GM19239 (cell line): ENCODE data around the gene KRT82.
A peak's percentile ranks its signal among the peaks of the same experiment; 100 is the strongest.

ENCODE experiments used
- DNase-seq: peaks from one replicate; pipeline ENCODE4 v3.0.0; 2011; ENCODE audit warnings: low spot score; ENCODE audit not compliant: insufficient read length
- FAIRE-seq: peaks from 2 replicates; lab custom pipeline; 2011; peaks lifted over from hg19 to GRCh38; lab: Jason Lieb, UNC

The KRT82 gene

DNA sequence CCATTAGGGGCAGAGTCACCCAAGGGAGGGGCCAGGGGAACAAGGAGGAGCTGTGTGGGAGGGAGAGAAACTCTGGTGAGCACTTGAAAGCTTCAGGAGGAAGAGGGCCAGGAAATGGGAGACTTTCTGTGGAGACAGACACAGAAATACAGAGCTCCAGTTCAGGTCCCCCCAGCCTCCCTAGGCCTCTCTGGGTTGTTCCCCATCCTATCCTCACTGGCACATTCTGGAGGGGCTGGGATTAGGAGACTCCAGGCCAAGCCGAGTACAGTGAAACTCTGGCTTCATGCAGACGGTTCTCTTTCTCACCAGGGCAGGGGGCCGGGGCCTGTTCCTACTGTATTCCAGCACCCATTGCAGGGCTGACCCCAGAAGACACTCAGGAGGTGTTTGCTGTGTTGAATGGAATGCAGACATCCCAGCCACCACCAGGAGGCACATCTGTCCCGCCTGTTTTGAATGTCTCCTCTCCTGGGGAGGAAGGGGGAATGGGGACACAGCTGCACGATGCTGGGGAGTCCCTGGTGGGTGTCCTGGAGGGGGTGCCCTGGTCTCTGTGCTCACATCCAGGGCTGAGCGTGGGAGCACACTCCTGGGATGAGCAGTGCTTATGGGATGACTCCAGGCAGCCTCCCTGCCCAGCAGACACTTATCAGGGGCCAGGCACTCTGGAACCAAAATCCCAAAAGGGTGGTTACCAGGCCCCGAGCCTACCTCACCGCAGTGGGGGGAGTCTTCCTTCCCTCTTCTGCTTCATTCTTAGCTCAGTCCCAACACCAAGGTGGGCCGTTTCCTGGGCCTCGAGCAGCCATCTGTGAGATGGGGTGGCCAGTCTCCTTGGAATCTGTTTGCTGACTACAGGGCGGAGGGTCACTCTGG, 15.2 kb downstream of the KRT82 start:
- no peak for FAIRE-seq
- DNase-seq, result no peak

DNA sequence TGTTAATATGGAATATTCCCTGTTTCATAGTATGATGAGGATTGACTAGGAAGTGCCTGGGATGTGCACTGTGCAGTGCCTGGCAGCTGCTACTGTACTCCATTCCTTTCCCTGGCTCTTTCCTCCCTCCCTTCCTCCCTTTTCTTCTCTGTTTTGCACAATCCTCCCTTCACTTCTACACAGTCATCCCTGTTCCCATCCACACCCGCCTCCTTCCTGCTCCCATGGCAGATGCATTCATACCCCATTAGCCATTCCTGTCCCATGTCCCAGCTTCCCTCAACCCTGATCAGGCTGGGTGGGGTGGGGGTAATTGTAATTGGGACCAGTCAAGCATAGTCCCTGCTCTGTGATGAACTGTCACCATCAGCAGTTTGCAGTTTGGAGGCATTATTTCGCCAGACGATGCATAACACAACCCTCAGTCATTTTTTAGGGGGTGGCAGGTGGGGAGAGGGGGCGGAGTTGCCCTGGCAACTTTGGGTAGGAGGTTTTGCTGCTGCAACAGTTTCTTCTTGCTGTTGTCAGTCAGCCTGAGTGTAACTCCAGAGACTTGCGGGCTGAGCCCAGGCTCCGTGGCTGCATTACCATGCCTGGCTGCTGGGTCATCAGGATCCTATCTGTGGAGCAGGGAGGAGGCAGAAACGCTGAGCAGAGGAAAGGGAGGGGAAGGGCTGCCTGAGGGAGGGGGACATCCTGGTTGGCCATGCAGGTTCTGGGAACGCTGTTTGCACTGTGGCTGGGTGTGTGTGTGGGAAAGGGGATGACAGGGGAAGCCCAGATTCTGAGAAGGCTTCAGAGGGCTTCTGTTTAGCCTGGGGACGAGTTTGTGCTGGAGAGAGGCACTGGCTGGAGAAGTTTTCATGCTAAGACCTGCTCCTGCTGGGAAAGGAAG, 16.6 kb downstream of the KRT82 start:
- no peak for DNase-seq
- no peak for FAIRE-seq

DNA sequence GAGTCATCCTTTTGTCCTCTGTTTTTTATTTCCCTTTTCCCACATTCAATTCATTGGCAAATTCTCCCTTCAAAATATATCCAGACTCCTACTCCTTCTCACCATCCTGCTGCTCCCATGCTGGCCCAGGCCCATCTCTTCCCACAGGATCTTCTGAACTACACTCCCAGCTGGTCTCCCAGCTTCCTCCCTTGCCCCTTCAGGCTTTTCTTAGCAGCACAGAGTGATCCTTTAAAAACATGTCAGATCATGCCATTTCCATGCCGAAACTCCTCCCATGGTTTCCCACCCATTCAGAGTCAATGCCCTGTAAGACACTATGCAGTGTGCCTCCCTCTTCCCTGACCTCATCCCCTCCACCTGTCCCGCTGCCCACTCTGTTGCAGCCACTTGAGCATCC, 18.3 kb downstream of the KRT82 start:
- FAIRE-seq (no peak), DNase-seq (no peak)

DNA sequence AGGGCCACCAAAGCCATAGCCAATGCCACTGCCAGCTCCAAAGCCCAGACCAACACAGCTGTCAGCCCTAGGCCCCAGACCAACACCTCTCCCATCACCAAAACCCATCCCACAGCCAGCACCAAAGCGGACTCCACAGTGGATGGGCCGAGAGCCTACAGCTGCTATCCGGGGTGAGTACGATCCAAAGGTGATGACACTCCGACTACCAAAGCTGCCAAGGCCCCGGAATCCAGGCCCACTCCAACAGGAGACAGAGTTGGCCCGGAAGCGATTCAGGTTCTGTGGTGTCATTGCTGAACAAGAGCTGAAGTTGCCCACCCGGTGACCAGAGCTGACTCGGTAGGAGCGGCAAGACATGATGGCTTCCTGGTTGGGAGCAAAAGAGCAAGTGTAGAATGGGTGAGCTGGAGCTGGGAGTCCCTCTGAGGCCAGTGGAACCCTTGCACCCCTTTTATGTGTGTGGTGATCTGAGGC, 20.9 kb downstream of the KRT82 start, which contains the start of gene KRT84:
KRT84 (minus strand) TSS at position 427 of the 477 bp plus-strand sequence; CDS start at position 360, 67 bp downstream.
- no peak for FAIRE-seq
- DNase-seq, result no peak

DNA sequence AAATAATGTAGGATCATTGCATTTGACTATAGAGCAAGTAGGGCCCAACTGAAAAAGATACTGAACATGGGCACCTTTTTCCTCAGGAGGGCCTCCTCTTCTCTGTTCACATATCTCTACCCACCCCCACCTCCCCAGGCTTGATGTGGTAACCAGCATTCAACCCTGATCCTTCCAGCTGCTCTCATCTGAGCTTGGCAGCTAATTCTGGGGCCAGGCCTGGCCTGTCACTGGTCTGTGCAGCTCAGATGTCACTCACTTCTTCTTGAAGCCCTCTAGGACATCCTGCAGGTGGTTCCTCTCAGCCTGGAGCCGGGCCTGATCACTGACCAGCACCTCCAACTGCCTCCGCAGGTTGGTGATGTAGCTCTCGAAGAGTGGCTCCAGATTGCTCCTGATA, 22.8 kb downstream of the KRT82 start:
- FAIRE-seq, result no peak

DNA sequence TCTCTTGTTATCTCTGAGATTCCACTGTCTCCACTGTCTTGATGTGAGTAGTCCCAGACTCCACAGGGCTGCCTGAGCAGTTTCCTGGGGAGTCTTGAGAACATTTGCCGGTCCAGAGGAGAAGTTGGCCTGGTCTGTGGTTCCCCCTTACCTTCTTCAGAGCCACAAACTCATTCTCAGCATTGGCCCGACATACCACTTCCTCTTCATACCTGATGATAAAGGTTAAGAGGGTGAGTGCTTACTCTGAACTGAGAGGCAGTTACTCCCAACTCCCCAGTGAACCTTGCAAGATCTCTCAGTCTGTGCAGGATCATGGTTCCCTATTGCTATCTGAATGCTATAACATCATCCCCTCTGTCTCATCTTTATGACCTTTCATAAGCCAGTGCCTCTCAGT, 23.3 kb downstream of the KRT82 start:
- no peak for FAIRE-seq

More for the DNA sequence above, 22.8 kb downstream of the KRT82 start:
- no peak for DNase-seq

DNA sequence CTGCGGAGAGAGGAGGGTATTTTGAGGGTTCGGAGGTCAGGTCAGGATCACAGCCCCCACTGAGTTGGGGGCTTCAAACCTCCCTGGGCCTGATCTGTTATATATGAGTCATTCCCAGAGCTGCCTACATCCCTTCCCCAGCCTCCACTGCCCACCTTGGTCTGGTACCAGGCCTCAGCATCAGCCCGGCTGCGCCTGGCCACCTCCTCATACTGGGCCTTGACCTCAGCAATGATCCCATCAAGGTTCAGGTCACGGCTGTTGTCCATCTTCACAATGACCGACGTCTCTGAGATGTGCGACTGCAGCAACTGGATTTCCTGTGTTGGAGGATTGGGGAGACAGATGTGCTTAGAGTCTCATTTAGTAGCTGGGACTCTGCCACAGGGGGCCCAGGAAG, 24.9 kb downstream of the KRT82 start:
- DNase-seq (no peak), FAIRE-seq (no peak)

More for the DNA sequence above, 23.3 kb downstream of the KRT82 start:
- DNase-seq, result no peak

DNA sequence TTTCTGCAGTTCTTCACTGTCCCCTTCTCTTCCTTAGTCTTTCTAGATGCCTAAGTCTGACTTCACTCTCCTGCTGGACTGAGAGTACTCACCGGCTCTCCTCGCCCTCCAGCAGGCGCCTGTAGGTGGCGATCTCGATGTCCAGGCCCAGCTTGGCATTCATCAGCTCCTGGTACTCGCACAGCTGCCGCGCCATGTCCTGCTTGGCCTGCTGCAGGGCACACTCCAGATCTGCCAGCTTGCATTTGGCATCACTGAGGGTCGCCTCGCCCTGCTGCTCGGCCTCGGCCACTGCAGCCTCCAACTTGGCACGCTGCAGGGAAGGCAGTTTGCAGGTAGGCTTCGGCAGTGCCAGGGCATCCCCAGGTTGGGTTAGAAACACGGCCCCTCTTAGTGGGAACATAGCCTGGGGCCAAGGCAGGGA, 25.9 kb downstream of the KRT82 start:
- no peak for DNase-seq
- no peak for FAIRE-seq

DNA sequence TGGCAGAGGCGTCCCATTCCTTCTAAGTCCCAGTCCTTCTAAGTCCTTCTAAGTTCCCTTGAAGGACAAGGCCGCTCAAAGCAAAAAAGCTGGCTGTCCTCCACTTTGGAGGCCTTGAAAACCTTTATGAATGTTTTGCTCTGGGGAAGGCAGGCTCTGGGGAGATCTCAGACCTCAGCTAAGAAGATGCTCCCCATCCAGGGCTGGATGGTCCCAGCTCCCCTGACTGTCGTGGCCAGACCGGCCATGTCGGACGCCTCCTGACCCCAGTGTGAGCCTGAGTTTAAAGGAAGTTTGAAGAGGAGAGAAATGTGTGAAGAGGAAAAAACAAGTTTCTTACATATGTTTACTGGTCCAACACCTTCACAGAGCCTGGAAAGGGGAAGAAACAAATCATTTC, 26.6 kb downstream of the KRT82 start:
- DNase-seq, result no peak
- no peak for FAIRE-seq

DNA sequence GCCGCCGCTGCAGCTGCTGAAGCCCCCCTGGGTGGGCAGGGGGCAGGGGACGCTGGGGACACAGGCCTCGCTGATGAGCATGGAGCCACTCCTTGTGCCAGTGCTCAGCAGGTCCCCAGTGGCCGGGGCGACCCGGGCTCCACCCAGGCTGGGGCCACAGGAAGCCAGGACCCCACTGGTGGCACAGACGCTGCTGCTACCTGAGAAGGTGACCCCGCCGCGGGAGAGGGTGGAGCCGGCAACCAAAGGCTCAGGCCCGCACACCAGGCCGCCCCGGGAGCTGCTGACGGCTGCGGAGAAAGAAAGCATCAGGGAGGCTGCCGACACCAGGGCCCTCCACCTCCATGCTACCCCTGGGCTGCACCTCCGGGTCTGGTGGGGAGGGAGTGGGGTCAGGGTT, 28.0 kb downstream of the KRT82 start:
- DNase-seq (no peak), FAIRE-seq (no peak)

DNA sequence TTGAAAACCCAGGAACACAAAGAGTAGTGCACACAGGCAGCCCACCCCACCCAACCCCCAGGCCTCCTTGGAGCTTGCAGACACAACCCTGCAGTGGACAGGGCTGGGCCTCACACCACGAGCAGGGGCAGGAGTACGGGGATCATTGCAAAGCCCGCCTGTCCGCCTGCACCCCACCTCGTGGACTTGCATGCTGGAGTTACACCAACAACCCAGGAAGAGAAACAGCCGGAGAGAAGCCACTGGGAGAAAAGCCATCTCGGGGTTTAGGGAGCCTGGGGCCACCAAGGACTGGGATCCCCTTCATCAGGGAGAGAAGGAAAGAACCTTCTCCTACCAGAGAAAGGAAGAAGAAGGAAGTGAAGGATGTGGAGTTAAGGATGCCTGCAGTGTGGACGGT, 28.9 kb downstream of the KRT82 start:
- DNase-seq (no peak), FAIRE-seq (no peak)

DNA sequence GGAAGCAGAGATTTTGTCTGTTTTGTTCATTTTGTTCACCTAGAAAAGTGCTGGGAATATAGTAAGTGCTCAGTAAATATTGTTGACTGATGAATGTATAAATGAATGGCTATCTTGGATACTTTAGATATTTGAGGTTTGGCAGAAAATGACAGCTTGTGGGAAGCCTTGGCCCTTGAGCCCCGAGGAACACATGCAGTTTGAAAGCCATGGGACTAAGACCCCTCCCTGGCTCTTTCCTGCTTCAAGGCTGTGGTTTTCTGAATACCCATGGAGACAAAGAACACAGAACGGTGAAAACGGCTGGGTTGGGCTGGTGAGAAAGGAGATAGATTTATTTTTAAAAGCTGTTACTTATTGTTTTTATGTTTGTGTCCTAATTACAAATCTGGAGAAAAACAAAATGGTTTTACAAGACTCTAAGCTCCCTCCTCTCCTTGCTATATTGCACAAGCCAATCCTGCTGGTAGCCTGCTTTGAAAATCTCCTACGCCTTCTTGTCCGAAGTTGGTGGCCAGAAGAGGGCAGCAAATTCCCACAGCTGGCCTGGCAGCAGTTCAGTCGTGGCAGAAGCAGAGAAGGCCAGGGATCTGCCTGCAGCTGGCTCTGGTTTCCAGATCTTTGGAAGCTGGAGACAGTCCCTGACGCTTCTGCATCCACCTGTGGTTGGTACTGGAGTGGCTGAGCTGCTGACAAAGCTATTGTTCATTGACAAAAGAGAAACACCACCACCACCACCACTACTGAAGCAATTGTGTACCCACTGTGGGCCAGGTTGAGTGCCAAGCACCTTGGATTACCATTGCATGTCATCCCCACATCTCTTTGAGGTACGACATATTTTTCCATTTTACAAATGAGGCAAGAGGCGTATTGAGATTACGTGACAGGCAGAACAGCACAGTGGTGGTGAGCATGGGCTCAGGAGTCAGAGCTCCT, 33.6 kb downstream of the KRT82 start:
- FAIRE-seq (peak; percentile 60), DNase-seq (peak; percentile 72)

DNA sequence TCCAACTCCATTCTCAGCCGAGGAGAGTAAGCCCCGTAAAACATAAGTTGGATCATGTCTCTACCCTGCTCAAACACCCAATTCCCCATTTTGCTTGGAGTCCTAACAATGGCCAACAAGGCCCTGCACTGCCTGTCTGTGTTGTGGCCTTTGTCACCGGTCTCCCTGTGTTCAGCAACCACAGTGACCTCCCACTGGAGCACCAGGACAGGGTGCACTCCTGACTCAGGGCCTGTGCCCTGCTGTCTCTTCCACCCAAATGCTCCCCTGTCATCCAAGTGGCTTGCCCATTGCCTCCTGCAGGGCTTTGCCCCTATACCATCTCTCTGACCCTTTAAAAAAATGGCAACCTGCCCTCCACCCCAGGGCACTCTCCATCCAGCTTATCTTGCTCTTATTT, 34.4 kb downstream of the KRT82 start:
- FAIRE-seq (no peak), DNase-seq (no peak)

DNA sequence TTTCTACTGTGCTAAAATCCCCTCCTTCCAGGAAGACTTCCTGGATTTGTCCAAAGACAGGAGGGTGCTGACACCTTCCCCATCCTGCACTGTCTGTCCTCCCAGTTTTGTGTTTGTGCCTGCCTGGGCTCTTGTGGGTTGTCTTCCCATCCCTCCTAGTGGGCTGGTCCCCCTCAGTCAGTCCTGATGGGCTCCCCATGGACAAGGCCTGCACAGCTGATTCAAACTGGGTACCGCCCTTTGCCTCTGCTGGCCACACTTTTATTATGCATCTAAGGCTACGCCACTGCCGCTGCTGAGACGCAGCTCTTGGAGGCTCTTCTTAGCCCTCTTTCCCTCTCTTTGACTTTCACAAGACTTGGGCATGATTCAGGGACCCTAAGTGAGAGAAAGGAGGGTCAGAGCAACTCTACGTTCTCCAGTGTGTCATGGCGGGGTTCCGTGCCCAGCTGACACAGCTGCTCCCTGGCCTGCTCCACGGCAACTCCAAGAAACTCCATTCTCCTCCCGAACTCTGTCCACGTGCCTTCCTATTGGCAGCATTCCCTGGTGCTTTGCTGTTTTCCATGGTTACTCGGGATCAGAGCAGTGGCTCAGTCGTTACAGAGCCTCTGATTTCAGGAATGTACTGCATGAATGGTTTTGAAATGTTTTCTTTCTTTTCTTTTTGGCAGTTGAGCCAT, 35.1 kb downstream of the KRT82 start:
- DNase-seq (no peak), FAIRE-seq (no peak)

DNA sequence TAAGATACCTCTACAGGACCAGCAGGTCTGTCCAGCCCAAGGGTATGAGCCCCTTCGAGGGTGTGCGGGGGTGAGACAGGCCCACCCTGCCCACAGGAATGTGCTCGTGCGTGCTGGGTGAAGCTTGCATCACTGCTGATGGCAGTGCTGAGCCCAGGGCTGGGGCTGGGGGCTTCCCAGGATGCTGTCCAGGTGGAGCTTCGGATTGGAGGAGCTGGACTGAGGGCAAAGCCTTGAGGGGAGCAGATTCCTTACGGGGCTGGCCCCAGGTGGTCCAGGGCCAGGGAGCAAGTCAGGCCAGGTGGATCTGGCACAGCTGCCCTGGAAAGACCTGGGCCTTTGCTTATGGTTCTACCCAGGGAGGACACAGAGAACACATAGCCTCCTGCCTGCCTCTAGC, 36.3 kb downstream of the KRT82 start:
- no peak for FAIRE-seq
- DNase-seq, result no peak

DNA sequence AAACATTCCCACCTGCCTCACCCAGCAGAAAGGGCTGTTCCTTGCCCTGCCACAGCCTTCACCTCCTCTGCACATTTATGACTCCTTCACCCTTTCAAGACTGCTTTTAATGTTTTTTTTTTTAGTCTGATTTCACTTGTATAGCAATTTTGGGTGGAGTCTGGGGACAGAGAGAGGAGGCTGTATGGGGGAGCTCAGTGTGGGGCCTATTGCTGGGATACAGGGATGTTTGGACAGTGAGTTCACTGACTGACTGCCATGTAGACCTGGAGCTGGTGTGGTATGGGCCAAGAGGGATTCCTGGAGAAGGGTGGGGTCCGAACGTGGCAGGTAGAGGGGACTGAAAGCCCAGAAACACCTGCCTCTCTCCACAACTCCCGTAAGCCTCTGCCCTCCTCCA, 36.9 kb downstream of the KRT82 start:
- DNase-seq (no peak), FAIRE-seq (no peak)

DNA sequence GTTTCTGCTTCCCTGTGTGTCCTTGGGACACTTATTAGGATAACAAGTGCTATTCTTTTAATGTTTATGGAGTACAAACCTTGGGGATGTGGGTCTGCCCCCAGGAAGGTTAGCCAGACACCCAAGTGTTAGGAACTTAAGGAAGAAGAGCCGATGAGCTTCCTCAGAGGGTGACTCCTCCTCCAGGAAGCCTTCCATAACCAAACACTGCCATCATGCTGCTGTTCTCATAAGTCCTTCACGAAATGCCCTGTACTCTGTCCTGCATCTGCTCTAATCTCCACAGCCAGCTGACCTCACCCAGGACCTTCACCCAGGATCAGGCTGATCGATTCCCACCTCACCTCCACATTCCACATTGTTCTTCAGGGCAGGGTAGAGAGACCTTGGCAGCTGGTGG, 37.6 kb downstream of the KRT82 start:
- FAIRE-seq (no peak), DNase-seq (no peak)

DNA sequence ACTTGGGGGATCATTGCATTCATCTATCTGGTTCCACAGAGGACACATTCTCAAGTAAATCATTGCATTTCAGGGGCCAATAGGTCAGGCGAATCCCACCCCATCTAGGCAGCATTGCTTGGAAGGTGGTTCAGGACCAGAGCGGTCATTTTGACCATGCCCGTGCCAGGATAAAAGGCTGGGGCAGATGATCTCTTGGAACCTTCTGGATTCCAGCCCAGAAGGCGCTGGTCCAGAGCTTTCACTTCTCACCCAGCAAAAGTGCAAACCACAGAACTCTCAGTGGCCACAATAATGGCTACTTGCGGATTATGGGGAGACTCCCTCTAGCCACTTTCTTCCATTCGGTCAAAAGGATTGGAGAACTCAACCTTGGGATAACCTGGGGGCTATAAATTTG, 38.3 kb downstream of the KRT82 start:
- FAIRE-seq, result no peak

DNA sequence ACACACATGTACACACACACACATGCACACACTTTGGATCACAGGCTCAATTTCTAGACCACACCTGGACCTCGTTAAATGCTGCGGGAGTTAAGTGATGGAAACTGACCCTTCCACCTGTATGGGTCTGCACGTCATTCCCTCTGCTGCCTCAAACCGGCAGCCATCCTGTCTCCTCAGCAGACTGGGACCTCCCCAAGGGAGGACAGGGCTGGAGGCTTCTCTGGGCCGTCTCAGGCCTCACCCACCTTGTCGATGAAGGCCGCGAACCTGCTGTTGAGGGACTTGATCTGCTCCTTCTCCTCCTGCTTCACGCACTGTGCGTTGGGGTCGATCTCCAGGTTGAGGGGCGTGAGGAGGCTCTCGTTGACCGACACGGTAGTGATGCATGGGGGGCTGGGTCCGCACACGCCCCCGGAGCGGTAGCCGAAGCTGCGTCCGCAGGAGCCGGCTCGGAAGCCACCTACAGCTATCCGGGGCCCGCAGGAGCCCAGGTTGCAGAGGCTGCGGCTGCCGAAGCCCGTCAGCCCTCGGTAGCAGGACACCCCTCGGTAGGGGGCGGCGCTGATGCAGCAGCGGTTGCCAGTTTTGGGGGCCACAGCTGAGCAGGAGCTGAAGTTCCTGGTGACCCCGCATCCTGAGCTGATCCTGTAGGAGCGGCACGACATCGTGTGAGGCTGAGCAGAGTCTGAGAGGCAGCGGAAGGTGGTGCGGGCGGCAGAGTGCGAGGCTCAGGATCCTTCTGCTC, 39.2 kb downstream of the KRT82 start, which contains the start of gene KRT85:
KRT85 (minus strand) TSS at position 744 of the 748 bp plus-strand sequence; CDS start at position 668, 76 bp downstream.
- FAIRE-seq (no peak), DNase-seq (no peak)

More for the DNA sequence above, 38.3 kb downstream of the KRT82 start:
- no peak for DNase-seq
